Liver (tissue), 3 donors: Measurements from ENCODE around the gene SKIL.

Experiments
- HNF4A ChIP-seq, 2 donors: conservative IDR thresholded peaks; 2 replicates each; pipeline ENCODE4 v1.6.1; 2016; ENCODE audit warnings: antibody characterized with exemption in 2 of 2, mild to moderate bottlenecking in 2 of 2
- RAD21 ChIP-seq, 2 donors: IDR thresholded peaks; 2 replicates each; pipeline ENCODE4 v1.6.1; 2016; ENCODE audit warnings: antibody characterized with exemption in 2 of 2, mild to moderate bottlenecking in 2 of 2
- REST ChIP-seq: IDR thresholded peaks from 2 replicates; pipeline ENCODE4 v1.6.1; 2016; ENCODE audit warnings: antibody characterized with exemption, mild to moderate bottlenecking
- TF ChIP-seq, protein P1 (sequence below): fragments of 150-350 bp; IDR thresholded peaks from 2 replicates; pipeline ENCODE4 v1.5.1; 2017; ENCODE audit warnings: improper control_type of control experiment, low read depth, low read length; ENCODE audit not compliant: missing input control
- TF ChIP-seq, protein P2 (sequence below): IDR thresholded peaks from 2 replicates; pipeline ENCODE4 v1.6.1; 2016; ENCODE audit warnings: antibody characterized with exemption
- donor health status: healthy.
- donor health status: healthy.

- TF ChIP-seq, protein P1, sequence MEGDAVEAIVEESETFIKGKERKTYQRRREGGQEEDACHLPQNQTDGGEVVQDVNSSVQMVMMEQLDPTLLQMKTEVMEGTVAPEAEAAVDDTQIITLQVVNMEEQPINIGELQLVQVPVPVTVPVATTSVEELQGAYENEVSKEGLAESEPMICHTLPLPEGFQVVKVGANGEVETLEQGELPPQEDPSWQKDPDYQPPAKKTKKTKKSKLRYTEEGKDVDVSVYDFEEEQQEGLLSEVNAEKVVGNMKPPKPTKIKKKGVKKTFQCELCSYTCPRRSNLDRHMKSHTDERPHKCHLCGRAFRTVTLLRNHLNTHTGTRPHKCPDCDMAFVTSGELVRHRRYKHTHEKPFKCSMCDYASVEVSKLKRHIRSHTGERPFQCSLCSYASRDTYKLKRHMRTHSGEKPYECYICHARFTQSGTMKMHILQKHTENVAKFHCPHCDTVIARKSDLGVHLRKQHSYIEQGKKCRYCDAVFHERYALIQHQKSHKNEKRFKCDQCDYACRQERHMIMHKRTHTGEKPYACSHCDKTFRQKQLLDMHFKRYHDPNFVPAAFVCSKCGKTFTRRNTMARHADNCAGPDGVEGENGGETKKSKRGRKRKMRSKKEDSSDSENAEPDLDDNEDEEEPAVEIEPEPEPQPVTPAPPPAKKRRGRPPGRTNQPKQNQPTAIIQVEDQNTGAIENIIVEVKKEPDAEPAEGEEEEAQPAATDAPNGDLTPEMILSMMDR: no peak
- TF ChIP-seq REST (no peak), RAD21 (IDR thresholded peaks at IDR 0.05) (no peak), HNF4A (conservative IDR thresholded peaks at IDR 0.05) (no peak)
- TF ChIP-seq, protein P2, sequence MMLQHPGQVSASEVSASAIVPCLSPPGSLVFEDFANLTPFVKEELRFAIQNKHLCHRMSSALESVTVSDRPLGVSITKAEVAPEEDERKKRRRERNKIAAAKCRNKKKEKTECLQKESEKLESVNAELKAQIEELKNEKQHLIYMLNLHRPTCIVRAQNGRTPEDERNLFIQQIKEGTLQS: no peak
Measured at GRCh38 chr3:170437176-170437575, 79.7 kb downstream of the SKIL start.
